H7 (cell line): Measurements from ENCODE around the gene TAF1A. TPM values are rescaled to one million over a fixed set of nuclear protein-coding genes. Genes with fewer than 3 reads are reported as not detected.

Experiments used
- DNase-seq: peaks from one replicate; pipeline ENCODE4 v3.0.0; 2012
- H3K27me3 ChIP-seq: 2 replicates; pipeline ENCODE4 v1.6.0; 2011; ENCODE audit warnings: mild to moderate bottlenecking, low read length; ENCODE audit not compliant: control insufficient read depth, insufficient read depth
- H3K36me3 ChIP-seq: replicated peaks from 2 replicates; pipeline ENCODE4 v1.5.1; 2011; ENCODE audit warnings: low read length; ENCODE audit not compliant: control insufficient read depth, insufficient read depth
- H3K4me3 ChIP-seq: 2 replicates; pipeline ENCODE4 v1.5.1; 2011; ENCODE audit warnings: low read depth, mild to moderate bottlenecking, control low read depth, low read length, moderate library complexity; ENCODE audit not compliant: insufficient read depth
- total RNA-seq: library from RNA; depleted of rRNA; stranded (reverse); fragments of >200 nt; shearing (Covaris generic); gene quantifications from 2 replicates; pipeline ENCODE4 v1.2.3, GENCODE V29; 2014; rRNA removed

TAF1A gene
- total RNA-seq, 1 experiment from 2014 or later, result 20.6 TPM

DNA sequence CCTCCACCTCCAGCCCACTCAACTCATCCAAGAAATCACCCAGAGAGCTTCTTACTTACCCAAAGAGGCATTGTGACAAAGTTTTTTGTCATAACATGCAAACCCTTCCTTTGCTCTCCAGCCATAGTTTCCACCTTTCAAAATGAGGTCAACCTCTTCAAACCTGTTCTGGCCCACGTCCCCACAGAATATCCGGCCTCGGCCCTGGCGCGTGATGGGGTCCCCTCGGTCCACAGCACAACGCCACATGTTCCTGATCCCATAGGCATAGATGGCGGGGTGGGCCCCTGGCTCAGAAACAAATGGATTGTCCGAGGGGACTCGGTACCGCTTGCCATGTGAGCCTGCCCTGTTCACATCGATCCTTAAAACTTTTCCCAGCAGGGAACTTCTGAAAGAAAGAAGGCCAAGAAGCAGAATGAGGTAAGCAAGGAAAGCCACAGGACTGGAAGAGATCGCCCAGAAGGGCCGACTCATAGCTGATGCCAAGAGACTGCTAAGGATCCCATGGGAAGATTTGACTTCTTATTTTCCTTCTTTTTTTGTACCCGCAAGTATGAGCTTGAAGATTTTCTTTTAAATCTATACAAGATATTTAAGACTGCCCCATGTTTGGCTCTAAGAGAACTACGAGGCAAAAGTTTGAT is 49.7 kb downstream of the TAF1A start:
- H3K27me3 ChIP-seq, result no peaks in the 10 kb centered on the region
- H3K36me3 ChIP-seq, result no peaks in the 10 kb centered on the region
- no peak for DNase-seq
- no peak overlapping the region for H3K4me3 ChIP-seq

DNA sequence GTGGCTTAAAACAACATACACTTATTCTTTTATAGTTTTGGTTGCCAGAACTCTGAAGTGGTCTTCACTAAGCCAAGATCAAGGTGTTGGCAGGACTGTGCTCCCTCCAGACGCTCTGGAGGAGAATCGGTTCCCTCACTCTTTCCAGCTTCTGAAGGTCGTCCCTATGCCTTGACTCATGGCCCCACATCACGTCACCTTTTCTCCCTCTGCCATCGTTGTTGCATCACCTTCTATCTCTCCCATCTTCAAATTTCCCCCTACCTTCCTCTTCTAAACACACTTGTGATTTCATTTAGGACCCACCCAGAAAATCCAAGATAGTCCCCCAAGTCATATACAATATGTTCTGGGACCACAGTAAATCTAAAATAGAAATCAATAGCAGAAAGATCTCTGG is 54.3 kb downstream of the TAF1A start:
- DNase-seq, result no peak

DNA sequence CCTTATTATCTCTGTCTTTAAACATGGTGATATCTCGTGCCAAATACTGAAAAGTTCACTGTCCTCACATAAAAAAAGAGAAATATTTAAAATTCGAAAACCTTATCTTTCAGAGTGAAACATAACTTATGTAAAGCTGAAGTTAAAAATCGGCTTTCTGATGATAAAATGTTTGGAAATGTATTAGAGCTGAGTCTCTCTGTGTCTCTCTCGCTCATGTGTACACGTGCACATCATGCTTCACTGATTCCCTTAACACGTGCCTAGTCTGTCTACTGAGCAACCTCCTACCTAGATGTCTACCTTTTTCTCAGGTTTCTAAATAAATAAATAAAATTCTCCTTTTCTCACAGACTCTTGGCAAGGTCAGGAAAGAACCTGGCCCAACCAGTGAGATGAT is 58.9 kb downstream of the TAF1A start:
- H3K4me3 ChIP-seq, result no peak overlapping the region
- H3K27me3 ChIP-seq, result no peaks in the 10 kb centered on the region
- no peak for DNase-seq
- no peaks in the 10 kb centered on the region for H3K36me3 ChIP-seq

More for the DNA sequence above, 54.3 kb downstream of the TAF1A start:
- no peak overlapping the region for H3K4me3 ChIP-seq
- H3K36me3 ChIP-seq, result no peaks in the 10 kb centered on the region
- no peaks in the 10 kb centered on the region for H3K27me3 ChIP-seq

DNA sequence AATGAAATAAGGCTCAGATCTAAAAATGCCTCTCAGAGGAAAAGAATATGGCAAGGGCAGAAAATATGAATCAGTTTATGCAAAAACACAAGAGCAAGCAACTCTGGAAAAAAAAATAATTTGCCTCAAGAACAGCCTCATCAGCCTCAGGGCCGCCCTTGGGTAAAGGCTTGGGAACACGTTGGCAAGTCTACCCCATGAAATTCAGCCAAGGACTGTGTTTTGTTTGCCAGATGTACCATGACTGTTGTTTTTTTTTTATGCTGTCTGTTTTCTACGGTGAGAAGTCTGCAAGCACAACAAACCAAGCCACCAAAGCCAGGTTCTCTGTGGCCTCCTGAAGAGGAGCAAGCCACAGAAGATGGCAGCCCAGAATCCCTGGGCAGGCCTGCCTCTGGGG is 59.8 kb downstream of the TAF1A start:
- H3K36me3 ChIP-seq, result no peaks in the 10 kb centered on the region
- H3K4me3 ChIP-seq, result no peak overlapping the region
- DNase-seq, result no peak
- no peaks in the 10 kb centered on the region for H3K27me3 ChIP-seq

DNA sequence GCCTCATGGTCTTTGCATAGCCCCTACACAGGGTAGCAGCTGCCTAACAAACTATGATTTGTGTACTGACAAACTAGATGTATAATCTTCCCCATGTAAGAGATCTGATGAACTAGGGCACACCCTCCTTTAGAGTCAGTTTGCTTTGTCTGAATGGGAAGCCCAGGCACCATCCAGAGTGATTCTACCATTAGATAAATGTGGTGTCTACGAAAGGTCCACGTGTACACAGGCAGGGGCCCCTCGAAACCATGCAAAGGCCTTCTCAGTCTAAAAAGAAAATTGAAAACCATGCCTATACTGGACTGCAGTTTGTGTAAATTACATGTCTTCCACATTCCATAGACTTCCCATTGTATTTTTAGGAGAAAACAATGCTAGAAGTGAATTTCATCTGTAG is 60.6 kb downstream of the TAF1A start:
- Histone ChIP-seq H3K27me3 (no peaks in the 10 kb centered on the region), H3K4me3 (no peak overlapping the region), H3K36me3 (no peaks in the 10 kb centered on the region)
- no peak for DNase-seq

DNA sequence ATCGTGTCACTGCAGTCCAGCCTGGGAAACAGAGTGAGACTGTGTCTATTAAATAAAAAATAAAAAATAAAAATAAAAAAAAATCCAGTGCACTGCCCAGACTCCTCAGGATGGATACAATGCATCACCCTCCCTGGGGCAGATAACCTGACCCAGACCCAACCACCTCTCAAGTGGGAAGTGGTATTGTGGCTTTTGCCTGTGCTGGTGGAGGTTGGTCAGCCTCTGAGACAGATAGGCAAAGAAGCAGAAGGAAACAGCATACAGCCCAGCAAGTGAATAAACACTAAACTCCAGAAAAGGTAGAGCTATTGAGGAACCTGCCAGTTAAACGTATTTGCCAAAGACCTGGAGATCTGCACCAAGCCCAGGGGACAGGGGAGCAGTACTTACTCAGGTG is 63.8 kb downstream of the TAF1A start:
- no peak for DNase-seq
- no peaks in the 10 kb centered on the region; the same call in 1 of the 2 replicates for H3K27me3 ChIP-seq
- H3K4me3 ChIP-seq, result no peak overlapping the region
- H3K36me3 ChIP-seq, result no peaks in the 10 kb centered on the region

DNA sequence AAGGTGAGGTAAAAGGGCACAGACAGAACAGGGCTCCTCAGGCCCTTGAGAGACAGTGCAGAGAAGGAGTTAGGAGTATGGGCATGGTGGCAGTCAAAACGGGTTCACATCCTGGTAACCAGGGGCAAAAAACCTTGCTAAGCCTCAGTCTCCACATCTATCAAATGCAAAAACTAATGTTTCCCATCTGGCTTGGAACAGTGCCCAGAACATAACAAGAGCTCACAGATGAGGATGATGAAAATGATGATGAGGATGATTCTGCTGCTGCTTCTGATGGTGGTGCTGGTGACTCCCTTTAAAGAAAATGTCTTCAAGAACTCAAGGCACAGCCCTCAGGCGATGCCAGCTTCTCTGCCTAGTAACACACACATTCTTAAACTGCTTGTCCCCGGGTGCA is 65.9 kb downstream of the TAF1A start:
- Histone ChIP-seq H3K27me3 (no peaks in the 10 kb centered on the region; the same call in 1 of the 2 replicates), H3K36me3 (no peaks in the 10 kb centered on the region), H3K4me3 (no peak overlapping the region)
- DNase-seq, result no peak

DNA sequence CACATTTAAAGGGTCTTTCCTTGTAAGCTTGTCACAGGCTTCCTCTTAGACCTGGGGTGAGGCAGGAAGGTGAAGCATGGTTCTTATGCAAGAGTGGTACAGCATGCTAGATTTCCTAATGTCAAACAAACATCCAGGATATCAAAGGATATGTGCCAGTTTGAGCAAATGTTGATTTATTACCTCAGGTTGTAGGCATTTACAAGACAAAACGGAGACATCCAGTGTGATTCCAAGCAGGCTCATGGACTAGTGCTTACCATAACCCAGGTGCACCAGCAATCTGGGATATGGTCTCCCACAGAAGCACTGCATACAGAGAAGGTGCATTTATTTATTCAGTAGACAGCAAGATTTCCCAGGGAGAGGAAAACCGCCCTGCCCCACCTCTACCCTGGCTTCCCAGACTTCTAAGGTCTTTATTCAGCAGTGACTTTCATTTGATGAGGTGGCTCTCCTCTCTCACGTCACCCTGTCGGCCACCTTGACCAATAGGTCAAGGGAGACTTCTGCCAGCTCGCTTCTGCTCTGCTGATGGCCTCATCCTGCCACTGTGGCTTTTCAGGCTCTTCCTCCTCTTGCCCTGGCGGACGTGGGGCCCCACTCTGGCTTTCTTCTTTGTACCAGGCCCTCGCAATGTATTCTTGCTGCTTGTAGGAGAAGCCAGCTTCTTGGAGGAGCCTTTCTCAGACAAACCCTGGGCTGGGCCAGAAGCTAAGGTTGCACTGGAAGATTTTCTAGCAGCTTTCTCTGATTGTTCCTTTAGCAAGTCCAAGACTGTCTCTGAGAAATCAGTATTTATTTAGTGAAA is 67.4 kb downstream of the TAF1A start:
- Histone ChIP-seq H3K27me3 (no peaks in the 10 kb centered on the region; the same call in 1 of the 2 replicates), H3K4me3 (no peak overlapping the region), H3K36me3 (no peaks in the 10 kb centered on the region)
- DNase-seq, result no peak

DNA sequence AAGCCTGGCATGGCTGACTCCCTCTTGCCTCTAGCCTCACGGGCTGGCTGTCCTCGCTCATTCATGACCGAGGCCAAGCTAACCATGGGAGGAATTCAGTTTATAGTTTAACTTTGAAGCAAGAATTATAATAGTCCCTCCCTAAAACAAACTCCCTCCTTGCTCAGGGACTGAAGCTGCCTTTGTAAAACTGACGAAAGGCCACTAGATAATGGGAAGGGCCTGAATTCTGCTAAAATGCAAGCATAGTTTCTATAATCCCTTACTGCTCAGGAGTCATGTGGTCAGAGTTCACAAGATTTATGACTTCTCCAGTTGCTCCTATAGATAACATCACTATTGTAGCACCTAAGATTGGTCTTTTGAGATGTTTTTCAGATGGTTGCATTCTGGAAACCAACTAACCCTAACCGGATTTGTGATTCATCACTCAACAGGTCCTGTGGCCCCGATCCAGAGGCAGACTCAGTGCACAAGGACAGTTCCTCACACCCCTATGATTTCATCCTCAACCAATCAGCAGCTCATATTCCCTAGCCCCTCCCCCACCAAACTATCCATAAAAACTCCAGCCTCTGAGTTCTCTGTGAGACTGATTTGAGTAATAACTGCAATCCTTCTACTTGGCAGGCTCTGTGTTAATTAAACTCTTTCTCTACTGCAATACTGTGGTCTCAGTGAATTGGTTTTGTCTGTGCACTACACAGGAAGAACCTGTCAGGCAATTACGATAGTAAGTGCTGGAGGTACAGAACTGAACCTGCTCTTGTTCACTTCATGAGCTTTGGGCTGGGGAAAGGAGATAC is 68.2 kb downstream of the TAF1A start:
- no peak for DNase-seq
- H3K36me3 ChIP-seq, result no peaks in the 10 kb centered on the region
- H3K4me3 ChIP-seq, result no peak overlapping the region
- H3K27me3 ChIP-seq, result no peaks in the 10 kb centered on the region; the same call in 1 of the 2 replicates

Other genes starting within 250 kb of the TAF1A start
- 0.04 and 0.31 TPM in 2 replicates for gene HHIPL2, start 41.8 kb downstream of the TAF1A start, total RNA-seq
- gene MIA3, start 28.2 kb upstream of the TAF1A start, total RNA-seq, result 52.5 and 75.7 TPM in 2 replicates
- 48.3 and 58.1 TPM in 2 replicates for gene AIDA, start 122.6 kb upstream of the TAF1A start, total RNA-seq
- 44.5 and 59.6 TPM in 2 replicates for gene BROX, start 122.6 kb upstream of the TAF1A start, total RNA-seq
- not detected in 2 replicates for gene FAM177B, start 147.3 kb upstream of the TAF1A start, total RNA-seq
- gene DISP1, start 225.1 kb upstream of the TAF1A start, total RNA-seq, result 4.0 and 4.8 TPM in 2 replicates